Mesodermal cell (in vitro differentiated cells): ENCODE data around the gene MAGEB3.

ENCODE experiments used
- H3K27ac ChIP-seq: 2 replicates; pipeline ENCODE4 v1.7.0; 2013; ENCODE audit warnings: mild to moderate bottlenecking, low read depth, low read length, moderate library complexity; ENCODE audit not compliant: severe bottlenecking
- H3K36me3 ChIP-seq: 2 replicates; pipeline ENCODE4 v1.7.1; 2013; ENCODE audit warnings: mild to moderate bottlenecking, low read length, moderate library complexity; ENCODE audit not compliant: control insufficient read depth, insufficient read depth
- H3K4me1 ChIP-seq: one replicate; pipeline ENCODE4 v1.7.1; 2013; ENCODE audit warnings: mild to moderate bottlenecking, low read length; ENCODE audit not compliant: insufficient read depth, control insufficient read depth, poor library complexity, severe bottlenecking
- H3K4me3 ChIP-seq: 2 replicates; pipeline ENCODE4 v1.7.0; 2013; ENCODE audit warnings: low read length, control low read depth, mild to moderate bottlenecking; ENCODE audit not compliant: insufficient read depth, poor library complexity, severe bottlenecking; ENCODE audit errors: extremely low read depth
- H3K9me3 ChIP-seq: 2 replicates; pipeline ENCODE4 v1.7.1; 2013; ENCODE audit warnings: mild to moderate bottlenecking, low read length, moderate library complexity; ENCODE audit not compliant: control insufficient read depth
- WGBS, 2 experiments: methylation state at CpG; one replicate each; pipeline ENCODE4 v1.1.5; 2013; ENCODE audit warnings: missing lambda C conversion rate in 2 of 2; ENCODE audit not compliant: insufficient coverage in 2 of 2; 5-methylcytosine and 5-hydroxymethylcytosine counted together

MAGEB3 gene

DNA sequence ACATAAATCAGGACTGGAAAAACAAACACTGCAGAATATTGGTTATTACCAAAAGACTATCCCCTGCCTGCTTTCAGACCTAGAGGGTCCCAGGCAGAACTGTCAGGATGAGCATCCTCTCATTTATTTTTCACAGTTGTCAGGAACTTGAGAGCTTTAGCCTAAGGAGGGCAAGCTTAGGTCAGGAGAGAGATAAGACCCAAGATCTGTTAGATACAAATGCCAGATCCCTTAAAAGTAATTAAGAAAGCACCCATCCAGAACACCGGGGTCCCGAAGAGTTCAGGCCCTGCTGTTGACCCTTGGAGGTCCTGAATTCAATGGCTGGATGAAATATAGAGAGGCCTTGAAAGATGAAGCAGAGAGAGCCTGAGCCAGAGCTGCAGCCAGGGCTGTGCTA is 5.9 kb upstream of the MAGEB3 start:
- peak overlapping the region; percentile 57 for H3K27ac ChIP-seq
- no peak overlapping the region for H3K4me3 ChIP-seq
- no CpG with 5 or more reads among the region's 2 CpGs for WGBS, 2 experiments
- H3K4me1 ChIP-seq: no peaks in the 10 kb centered on the region
- no peaks in the 10 kb centered on the region for H3K9me3 ChIP-seq
- no peaks in the 10 kb centered on the region for H3K36me3 ChIP-seq

DNA sequence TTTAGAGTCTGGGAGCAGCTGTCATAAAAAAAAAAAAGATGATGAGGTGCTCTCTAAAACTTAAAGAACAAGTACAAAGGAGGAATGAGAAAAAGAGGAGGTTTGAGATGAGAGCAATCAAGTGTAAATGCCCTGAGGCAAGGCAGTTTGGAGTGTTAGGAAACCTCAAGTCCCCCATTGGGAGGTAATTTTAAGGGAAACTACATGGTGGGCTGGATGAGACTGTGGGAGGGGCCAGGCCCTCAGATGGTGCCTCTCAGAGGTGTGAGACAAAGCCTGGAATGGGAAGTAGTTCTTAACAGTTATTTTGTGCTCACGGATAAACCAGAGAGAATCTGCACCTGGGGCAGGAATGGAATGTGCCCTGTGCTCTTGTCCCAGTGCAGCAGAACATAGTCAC is 1.9 kb upstream of the MAGEB3 start:
- no peaks in the 10 kb centered on the region for H3K9me3 ChIP-seq
- H3K27ac ChIP-seq: no peak overlapping the region
- no peaks in the 10 kb centered on the region for H3K36me3 ChIP-seq
- H3K4me1 ChIP-seq: no peaks in the 10 kb centered on the region
- 29% methylated on average over 1 of the region's 1 CpG; no CpG with 5 or more reads in 1 of the 2 experiments for WGBS, 2 experiments
- H3K4me3 ChIP-seq: no peak overlapping the region

DNA sequence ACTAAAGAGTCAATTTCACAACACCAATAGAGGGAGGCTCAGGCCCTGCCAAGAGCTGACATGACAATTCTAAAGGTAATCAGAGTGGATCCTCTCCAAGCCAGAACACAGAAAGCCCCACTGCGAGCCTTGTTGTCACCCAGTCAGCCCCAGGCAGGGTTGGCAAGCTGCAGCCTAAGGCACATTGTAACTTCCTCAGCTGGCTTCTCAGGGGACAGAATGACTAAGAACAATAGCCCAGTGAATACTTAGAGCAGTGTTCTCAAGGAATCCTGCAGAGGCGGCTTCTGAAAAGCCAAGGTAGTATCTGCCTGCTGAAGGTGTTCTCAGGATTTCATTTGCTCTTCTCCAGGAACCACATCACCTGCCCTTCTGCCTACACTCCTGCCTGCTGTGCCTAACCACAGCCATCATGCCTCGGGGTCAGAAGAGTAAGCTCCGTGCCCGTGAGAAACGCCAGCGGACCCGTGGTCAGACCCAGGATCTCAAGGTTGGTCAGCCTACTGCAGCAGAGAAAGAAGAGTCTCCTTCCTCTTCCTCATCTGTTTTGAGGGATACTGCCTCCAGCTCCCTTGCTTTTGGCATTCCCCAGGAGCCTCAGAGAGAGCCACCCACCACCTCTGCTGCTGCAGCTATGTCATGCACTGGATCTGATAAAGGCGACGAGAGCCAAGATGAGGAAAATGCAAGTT is 11.4 kb downstream of the MAGEB3 start, which contains the start of gene MAGEB4:
Gene MAGEB4 (plus strand): TSS at position 277 of the 692 bp plus-strand sequence. CDS start 136 bp downstream, at position 413.
- no peaks in the 10 kb centered on the region for H3K36me3 ChIP-seq
- H3K4me1 ChIP-seq: no peaks in the 10 kb centered on the region
- H3K4me3 ChIP-seq: no peak within 1 kb of the TSS
- H3K27ac ChIP-seq: no peak within 1 kb of the TSS
- H3K9me3 ChIP-seq: no peaks in the 10 kb centered on the region
- WGBS, 2 experiments: 93 to 100% methylated on average over 1 to 4 of the region's 10 CpGs

DNA sequence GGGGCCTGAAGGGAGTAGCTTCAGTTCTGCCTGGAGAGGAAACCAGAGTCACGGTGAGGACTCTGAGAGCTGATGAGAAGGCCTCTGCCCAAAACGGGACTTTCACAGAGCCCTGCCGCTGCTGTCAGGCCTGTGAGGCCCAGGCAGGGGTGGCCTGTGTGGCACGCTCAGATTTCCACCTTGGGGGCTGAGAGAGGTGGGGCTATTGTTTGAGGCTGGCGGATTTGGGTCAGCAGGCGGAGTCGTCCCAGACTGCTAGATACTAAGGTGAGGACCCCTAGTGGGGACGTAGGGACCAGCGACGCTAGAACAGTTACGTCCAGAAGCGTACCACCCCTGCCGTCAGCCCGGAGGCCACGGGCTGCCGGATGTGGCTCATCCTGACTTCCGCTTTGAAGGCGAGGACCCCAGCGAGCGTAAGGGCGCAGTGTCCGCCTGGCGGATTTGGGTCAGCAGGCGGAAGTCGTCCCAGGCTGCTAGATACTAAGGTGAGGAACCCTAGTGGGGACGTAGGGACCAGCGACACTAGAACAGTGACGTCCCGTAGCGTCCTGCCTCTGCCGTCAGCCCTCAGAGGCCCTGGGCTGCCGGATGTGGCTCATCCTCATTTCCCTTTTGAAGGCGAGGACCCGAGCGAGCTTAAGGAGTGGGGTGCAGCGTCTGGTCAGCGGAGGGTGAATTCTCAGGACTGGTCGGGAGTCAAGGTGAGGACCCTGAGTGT is 16.5 kb downstream of the MAGEB3 start, which contains the start of gene MAGEB1:
Gene MAGEB1 (plus strand): TSS at position 378 of the 721 bp plus-strand sequence. CDS start 3,348 bp downstream, outside the sequence.
- Histone ChIP-seq H3K9me3 (no peaks in the 10 kb centered on the region), H3K4me3 (no peak within 1 kb of the TSS), H3K36me3 (no peaks in the 10 kb centered on the region), H3K27ac (no peak within 1 kb of the TSS), H3K4me1 (no peaks in the 10 kb centered on the region)
- WGBS, 2 experiments: 87 to 92% methylated on average over 7 to 22 of the region's 38 CpGs

DNA sequence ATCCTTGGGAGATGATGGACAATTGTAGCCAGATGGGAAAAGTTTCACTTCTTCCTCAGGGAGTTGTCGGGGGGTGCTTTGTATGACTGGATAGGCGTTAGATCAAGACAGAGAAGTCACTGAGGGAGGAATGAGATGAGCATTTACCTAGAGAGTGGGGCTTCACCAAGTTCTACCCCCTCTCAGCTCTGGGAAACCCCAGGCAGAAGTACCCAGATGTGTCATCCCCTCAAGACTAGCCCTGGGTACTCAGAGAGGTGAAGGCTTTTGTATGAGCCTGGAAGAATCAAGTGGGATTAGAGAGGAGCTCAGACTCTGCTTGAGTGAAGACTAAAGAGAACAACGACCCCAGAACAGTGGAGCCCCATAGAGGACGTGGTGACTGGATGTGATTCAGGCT is 18.4 kb downstream of the MAGEB3 start:
- Histone ChIP-seq H3K27ac (no peak overlapping the region), H3K4me1 (no peaks in the 10 kb centered on the region)
- 95% methylated on average over 4 of the region's 4 CpGs; no CpG with 5 or more reads in 1 of the 2 experiments for WGBS, 2 experiments

DNA sequence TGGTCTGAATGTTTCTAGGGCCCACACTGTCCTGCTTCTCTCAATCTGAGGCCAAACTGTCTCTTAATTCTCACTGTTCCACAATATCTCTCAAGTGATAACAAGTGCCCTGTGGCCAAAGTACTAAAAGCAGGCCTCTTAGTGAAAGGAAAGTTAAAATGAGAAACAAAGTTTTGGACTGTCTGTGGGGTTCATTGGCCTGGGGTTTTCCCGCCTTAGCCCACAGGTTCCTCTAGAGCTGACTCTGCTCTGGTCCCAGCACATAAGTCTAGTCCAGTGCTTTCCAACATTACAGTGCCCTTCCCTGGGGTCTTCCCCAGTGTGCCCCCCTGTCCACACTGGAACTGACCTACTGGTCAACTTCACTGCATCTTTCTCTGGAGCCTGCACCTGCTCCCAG is 22.8 kb downstream of the MAGEB3 start:
- no peaks in the 10 kb centered on the region for H3K4me1 ChIP-seq
- H3K4me3 ChIP-seq: no peak overlapping the region
- no CpG with 5 or more reads among the region's 1 CpG for WGBS, 2 experiments
- no peaks in the 10 kb centered on the region for H3K9me3 ChIP-seq
- H3K36me3 ChIP-seq: no peaks in the 10 kb centered on the region
- H3K27ac ChIP-seq: no peak overlapping the region

More for the DNA sequence above, 18.4 kb downstream of the MAGEB3 start:
- no peaks in the 10 kb centered on the region for H3K9me3 ChIP-seq
- no peaks in the 10 kb centered on the region for H3K36me3 ChIP-seq
- no peak overlapping the region for H3K4me3 ChIP-seq

DNA sequence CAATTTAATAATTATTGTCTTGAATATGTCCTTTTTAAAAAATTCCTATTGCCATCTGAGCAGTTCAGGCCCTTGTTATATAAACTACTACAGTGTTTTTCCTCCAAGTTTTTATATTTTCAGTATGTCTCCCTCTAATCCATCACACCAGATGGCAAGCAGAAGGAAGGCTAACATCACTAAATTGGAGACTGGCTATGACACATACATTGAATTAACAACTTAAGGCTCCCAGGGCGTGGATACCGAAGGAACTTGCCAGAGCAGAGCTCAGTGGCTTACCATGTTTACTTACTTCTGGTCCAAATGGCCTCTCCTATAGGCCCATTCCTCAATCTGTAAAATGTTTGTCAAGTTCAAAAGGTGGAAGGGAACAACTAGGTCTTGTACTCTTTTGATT is 29.5 kb downstream of the MAGEB3 start:
- no peaks in the 10 kb centered on the region for H3K36me3 ChIP-seq
- H3K27ac ChIP-seq: no peak overlapping the region
- no peaks in the 10 kb centered on the region for H3K4me1 ChIP-seq
- WGBS, 2 experiments: no CpG with 5 or more reads among the region's 2 CpGs
- no peaks in the 10 kb centered on the region for H3K9me3 ChIP-seq
- H3K4me3 ChIP-seq: no peak overlapping the region

DNA sequence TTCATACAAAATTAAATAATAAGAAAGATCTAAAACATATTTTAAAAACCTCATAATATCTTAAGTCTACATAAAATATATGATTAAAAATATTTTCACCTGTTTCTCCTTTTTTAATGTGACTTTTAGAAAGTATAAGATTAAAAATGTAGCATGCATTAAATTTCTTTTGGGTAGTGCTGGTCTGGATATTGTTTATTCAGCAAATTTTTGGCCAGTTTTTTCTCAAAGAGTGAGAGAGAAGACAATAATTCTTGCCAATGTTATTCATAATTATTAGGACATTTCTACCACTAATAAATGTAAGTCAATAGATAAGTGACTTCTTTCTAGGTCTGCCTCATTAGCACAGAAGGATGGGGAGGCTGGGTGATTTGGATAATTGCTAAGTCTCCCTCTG is 30.6 kb downstream of the MAGEB3 start:
- Histone ChIP-seq H3K9me3 (no peaks in the 10 kb centered on the region), H3K27ac (no peak overlapping the region), H3K4me1 (no peaks in the 10 kb centered on the region), H3K4me3 (no peak overlapping the region), H3K36me3 (no peaks in the 10 kb centered on the region)

DNA sequence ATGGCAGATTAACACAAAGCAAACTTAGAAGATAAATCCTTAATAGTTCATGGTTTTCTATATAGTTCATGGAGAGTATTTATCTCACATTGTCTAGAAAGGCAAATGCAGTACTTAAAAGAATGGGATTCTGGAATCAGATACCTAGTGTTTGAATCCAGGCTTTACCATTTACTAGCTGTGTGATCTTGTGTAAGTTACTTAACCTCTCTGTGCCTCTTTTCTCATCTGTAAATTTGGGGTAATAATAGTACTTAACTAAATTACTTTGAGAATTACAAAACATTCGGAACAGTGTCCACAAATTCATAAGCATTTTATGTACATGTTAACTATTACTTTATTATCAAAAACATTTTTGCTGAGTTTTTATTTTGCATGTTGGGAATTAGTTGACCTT is 32.3 kb downstream of the MAGEB3 start:
- Histone ChIP-seq H3K4me1 (no peaks in the 10 kb centered on the region), H3K27ac (no peak overlapping the region), H3K36me3 (no peaks in the 10 kb centered on the region), H3K9me3 (no peaks in the 10 kb centered on the region), H3K4me3 (no peak overlapping the region)
- no CpG with 5 or more reads among the region's 1 CpG for WGBS, 2 experiments

DNA sequence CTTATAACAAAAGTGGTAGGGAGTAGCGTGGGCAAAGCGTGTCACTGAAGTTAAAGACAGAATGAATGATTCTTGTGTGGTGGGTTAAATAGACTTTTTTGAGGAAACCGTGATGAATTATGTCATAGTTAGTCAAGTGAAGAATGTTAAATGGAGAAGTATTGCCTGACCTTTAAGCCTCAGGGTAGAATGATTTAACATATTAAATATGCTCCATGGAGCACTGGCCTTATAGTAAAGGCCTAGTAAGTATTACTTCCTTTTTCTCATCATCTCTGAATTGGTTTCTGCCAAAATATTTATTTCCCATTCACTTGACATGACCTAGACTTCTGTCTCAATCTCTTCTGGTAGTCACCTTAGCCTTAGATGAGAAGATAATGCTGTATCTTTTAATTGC is 40.2 kb downstream of the MAGEB3 start:
- no peaks in the 10 kb centered on the region for H3K9me3 ChIP-seq
- H3K4me3 ChIP-seq: no peak overlapping the region
- H3K4me1 ChIP-seq: no peaks in the 10 kb centered on the region
- no peaks in the 10 kb centered on the region for H3K36me3 ChIP-seq
- 93% methylated on average over 3 of the region's 3 CpGs; no CpG with 5 or more reads in 1 of the 2 experiments for WGBS, 2 experiments
- H3K27ac ChIP-seq: no peak overlapping the region

DNA sequence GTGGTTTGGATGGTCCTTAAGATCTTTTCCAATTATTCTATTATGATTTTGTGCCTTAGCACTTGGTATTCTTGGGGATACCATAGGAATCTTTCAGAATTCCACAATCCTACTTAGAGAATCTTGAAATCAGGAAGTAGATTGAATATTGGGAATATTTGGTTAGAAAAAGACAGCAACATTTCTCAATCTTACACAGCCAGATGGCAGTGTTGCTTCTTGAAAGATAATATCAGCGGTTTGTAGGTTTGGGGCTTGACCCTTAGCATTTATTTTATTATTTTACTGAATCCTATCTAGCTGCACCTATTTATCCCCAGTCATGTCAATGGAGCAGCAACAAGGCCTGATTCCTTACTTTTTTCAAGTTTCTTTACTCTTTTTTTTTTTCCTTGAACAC is 45.0 kb downstream of the MAGEB3 start:
- no peaks in the 10 kb centered on the region for H3K4me1 ChIP-seq
- H3K27ac ChIP-seq: no peak overlapping the region
- no peaks in the 10 kb centered on the region for H3K36me3 ChIP-seq
- WGBS, 2 experiments: no CpG with 5 or more reads among the region's 1 CpG
- no peak overlapping the region for H3K4me3 ChIP-seq
- no peaks in the 10 kb centered on the region for H3K9me3 ChIP-seq
